Stimulated activated CD8-positive, alpha-beta memory T cell treated with anti-CD3 and anti-CD28 coated beads, Interleukin-4, amount 100 ng/mL, for 4 hours (primary cell): Measurements from ENCODE around the gene EEF1AKMT4.

Experiments
- DNase-seq, 2 donors: peaks; one replicate each; pipeline ENCODE4 v3.0.0-alpha.2; 2020; ENCODE audit warnings: low read depth in 2 of 2, low spot score in 1 of 2

Gene EEF1AKMT4

GRCh38 chr3:184298759-184299487 is 49.5 kb downstream of the EEF1AKMT4 start, which contains the start of gene PSMD2:
Gene PSMD2 (plus strand): TSS chr3:184299241. CDS start chr3:184299267, 26 bp downstream.
- DNase-seq = peak; percentile 97

- no peak for DNase-seq
These were observed 50.3 kb downstream of the EEF1AKMT4 start for GRCh38 chr3:184299488-184300377.

- no peak for DNase-seq
These were observed 50.9 kb downstream of the EEF1AKMT4 start for GRCh38 chr3:184300378-184300720.

- no peak for DNase-seq
These were observed 56.1 kb downstream of the EEF1AKMT4 start for GRCh38 chr3:184305577-184305976.

GRCh38 chr3:184306341-184306972 is 57.0 kb downstream of the EEF1AKMT4 start:
- DNase-seq = no peak

GRCh38 chr3:184307915-184308314 is 58.4 kb downstream of the EEF1AKMT4 start:
- no peak for DNase-seq
